ENCODE measurements around the gene SARNP.

Gene SARNP

DNA sequence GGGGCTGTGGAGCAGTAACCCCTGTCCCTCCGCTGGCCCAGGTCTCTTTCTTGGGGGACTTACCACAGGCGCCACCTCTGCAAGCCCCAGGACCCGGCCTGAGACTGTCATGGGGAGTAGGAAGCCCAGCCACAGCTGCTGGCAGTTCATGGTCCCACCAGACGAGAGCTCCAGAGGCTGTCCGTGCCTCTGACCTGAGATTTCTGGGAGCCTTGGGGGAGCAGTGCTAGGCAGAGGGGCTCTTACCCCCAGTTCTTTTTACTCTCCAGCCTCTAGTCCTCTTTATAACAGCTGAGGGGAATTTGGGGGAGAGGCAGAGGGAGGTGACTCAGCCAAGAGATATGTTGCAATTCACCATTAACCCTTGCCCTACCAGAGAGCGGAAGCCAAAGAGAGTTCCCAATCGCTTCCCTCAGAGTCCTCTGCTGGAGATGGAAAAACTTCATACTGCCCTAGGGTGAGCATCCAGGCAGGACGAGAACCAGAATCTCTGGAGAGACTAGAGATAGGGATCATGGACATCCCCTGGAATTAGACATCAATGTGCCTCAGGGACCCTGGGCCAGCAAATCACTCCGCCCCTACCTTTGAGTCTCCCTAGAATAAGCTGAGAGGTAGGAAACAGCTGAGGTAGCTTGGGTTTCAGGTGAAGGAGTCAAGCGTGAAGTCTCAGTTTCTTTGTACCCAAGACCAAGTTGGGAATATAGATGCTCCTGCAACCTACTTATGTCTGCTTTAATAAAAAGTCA is 25.3 kb upstream of the SARNP start, which contains the start of gene MMP19:
TSS of gene MMP19 (minus strand) at position 256 of the 749 bp plus-strand sequence. CDS start at position 150, 106 bp downstream.
- no peak within 1 kb of the TSS for H3K27ac ChIP-seq (ENCODE audit: low read depth, low read length)
- H3K9me3 ChIP-seq (ENCODE audit: insufficient read depth, low read length) = no peaks in the 10 kb centered on the region
- H3K9me2 ChIP-seq (replicated peaks; ENCODE audit: insufficient read depth, low read length) = no peaks in the 10 kb centered on the region
- no peaks in the 10 kb centered on the region for H3K79me2 ChIP-seq (ENCODE audit: insufficient read depth, low read length)
- TF ChIP-seq, protein P1, sequence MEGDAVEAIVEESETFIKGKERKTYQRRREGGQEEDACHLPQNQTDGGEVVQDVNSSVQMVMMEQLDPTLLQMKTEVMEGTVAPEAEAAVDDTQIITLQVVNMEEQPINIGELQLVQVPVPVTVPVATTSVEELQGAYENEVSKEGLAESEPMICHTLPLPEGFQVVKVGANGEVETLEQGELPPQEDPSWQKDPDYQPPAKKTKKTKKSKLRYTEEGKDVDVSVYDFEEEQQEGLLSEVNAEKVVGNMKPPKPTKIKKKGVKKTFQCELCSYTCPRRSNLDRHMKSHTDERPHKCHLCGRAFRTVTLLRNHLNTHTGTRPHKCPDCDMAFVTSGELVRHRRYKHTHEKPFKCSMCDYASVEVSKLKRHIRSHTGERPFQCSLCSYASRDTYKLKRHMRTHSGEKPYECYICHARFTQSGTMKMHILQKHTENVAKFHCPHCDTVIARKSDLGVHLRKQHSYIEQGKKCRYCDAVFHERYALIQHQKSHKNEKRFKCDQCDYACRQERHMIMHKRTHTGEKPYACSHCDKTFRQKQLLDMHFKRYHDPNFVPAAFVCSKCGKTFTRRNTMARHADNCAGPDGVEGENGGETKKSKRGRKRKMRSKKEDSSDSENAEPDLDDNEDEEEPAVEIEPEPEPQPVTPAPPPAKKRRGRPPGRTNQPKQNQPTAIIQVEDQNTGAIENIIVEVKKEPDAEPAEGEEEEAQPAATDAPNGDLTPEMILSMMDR (IDR thresholded peaks at IDR 0.05; ENCODE audit: insufficient read depth, low read length, poor library complexity, severe bottlenecking) = no peak
- no peak for TF ChIP-seq EZH2phosphoT487 (conservative IDR thresholded peaks at IDR 0.05; ENCODE audit: low read length)
- H3K4me2 ChIP-seq (ENCODE audit: low read depth, low read length, poor library complexity, severe bottlenecking) = no peak within 1 kb of the TSS
- no peak within 1 kb of the TSS for H2AFZ ChIP-seq (ENCODE audit: low read depth, low read length, severe bottlenecking)
- no peak within 1 kb of the TSS for H3K4me3 ChIP-seq (ENCODE audit: insufficient read depth, low read length, poor library complexity, severe bottlenecking)
- H3K27me3 ChIP-seq (ENCODE audit: low read length) = no peaks in the 10 kb centered on the region
- no peaks in the 10 kb centered on the region for H4K20me1 ChIP-seq (ENCODE audit: low read depth, low read length)
- H3K36me3 ChIP-seq (ENCODE audit: low read length) = no peaks in the 10 kb centered on the region
- H3K9ac ChIP-seq (ENCODE audit: low read length) = no peak within 1 kb of the TSS
- no peaks in the 10 kb centered on the region for H3F3A ChIP-seq (ENCODE audit: insufficient read depth)

DNA sequence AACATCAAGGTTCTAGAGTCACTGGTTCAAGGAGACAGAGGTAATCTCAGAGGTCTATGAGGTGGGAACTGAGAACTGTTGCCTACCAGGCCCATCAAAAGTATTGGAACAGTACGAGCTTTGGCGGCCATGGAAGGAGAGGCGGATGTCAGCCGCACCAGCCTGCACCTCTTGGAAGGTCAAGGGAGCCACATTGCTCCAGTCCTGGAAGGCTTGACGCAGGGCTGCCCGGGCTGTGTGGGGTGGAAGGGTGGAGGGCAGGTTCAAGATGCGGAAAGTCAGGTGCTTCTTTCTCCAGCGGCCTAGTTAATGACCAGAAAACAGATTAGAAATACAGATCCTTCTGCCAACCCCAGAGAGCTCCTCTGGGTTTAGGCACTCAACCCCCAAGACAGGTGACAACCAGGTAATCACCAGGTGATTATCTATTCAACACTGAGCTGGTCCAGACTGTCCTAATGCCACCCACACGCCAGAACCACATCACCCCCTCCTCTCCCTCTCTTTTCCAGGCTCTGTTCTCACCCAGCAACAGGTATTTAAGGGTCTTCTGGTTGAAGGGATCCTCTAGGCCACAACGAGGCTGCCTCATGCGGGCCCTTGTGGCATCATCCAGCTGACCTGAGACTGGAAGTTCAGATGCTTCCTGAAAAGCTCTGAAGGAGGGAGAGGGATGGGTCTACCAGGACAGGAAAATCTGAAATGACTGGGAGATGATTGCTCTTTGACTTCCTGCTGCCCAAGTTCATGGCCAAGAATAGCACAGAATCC is 23.2 kb upstream of the SARNP start:
- Histone ChIP-seq H3K9me2 (replicated peaks; ENCODE audit: insufficient read depth, low read length) (no peaks in the 10 kb centered on the region), H3K4me2 (ENCODE audit: low read depth, low read length, poor library complexity, severe bottlenecking) (no peak overlapping the region), H3K9me3 (ENCODE audit: insufficient read depth, low read length) (no peaks in the 10 kb centered on the region), H3F3A (ENCODE audit: insufficient read depth) (no peaks in the 10 kb centered on the region), H3K4me3 (ENCODE audit: insufficient read depth, low read length, poor library complexity, severe bottlenecking) (no peak overlapping the region), H3K36me3 (ENCODE audit: low read length) (no peaks in the 10 kb centered on the region), H3K27ac (ENCODE audit: low read depth, low read length) (no peak overlapping the region), H4K20me1 (ENCODE audit: low read depth, low read length) (no peaks in the 10 kb centered on the region), H3K79me2 (ENCODE audit: insufficient read depth, low read length) (no peaks in the 10 kb centered on the region), H3K27me3 (ENCODE audit: low read length) (no peaks in the 10 kb centered on the region), H2AFZ (ENCODE audit: low read depth, low read length, severe bottlenecking) (no peak overlapping the region), H3K9ac (ENCODE audit: low read length) (no peak overlapping the region)
- no peak for TF ChIP-seq EZH2phosphoT487 (conservative IDR thresholded peaks at IDR 0.05; ENCODE audit: low read length)
- TF ChIP-seq, protein P1 (IDR thresholded peaks at IDR 0.05; ENCODE audit: insufficient read depth, low read length, poor library complexity, severe bottlenecking) = no peak

DNA sequence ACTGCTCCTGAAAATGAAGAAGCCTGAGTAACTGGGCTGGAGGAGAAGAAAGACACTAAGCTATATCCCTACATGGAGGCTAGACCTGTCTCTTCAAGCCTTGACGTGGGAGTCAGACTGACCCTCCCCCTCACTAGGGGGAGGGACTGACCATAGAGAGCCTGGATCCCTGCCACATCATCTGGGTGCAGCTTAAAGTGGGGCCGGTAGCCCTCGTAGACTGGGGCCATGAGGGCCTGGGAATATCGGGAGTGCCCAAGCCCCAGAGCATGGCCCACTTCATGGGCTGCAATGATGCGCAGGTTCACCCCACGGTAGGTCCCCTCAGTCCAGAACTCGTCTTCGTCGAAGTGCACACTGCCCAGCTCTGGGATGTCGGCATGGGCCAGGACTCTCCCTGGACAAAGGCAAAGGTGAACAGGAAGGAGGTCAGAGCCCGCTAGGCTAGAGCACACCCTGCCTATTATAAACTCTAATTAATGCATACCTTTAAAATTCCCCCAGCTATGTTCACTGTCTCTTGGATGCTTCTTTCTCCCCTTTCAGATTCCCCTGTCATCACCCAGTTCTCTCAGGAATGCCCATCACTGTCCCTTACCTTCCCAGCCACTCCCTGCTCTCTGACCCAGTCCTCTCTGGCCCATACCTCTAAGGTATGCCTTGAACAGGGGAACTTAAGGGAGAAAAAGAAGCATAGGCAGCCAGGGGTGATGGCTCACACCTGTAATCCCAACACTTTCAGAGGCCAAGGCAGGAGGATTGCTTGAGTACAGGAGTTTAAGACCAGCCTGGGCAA is 22.0 kb upstream of the SARNP start:
- TF ChIP-seq EZH2phosphoT487 (conservative IDR thresholded peaks at IDR 0.05; ENCODE audit: low read length) = no peak
- TF ChIP-seq, protein P1 (IDR thresholded peaks at IDR 0.05; ENCODE audit: insufficient read depth, low read length, poor library complexity, severe bottlenecking) = no peak
- Histone ChIP-seq H3K27ac (ENCODE audit: low read depth, low read length) (no peak overlapping the region), H3K9ac (ENCODE audit: low read length) (no peak overlapping the region), H2AFZ (ENCODE audit: low read depth, low read length, severe bottlenecking) (no peak overlapping the region), H3K79me2 (ENCODE audit: insufficient read depth, low read length) (no peaks in the 10 kb centered on the region), H4K20me1 (ENCODE audit: low read depth, low read length) (no peaks in the 10 kb centered on the region), H3K27me3 (ENCODE audit: low read length) (no peaks in the 10 kb centered on the region), H3F3A (ENCODE audit: insufficient read depth) (no peaks in the 10 kb centered on the region), H3K9me2 (replicated peaks; ENCODE audit: insufficient read depth, low read length) (no peaks in the 10 kb centered on the region), H3K4me2 (ENCODE audit: low read depth, low read length, poor library complexity, severe bottlenecking) (no peak overlapping the region), H3K9me3 (ENCODE audit: insufficient read depth, low read length) (no peaks in the 10 kb centered on the region), H3K36me3 (ENCODE audit: low read length) (no peaks in the 10 kb centered on the region), H3K4me3 (ENCODE audit: insufficient read depth, low read length, poor library complexity, severe bottlenecking) (no peak overlapping the region)
